ENCODE measurements around the gene TBPL1. TPM values are rescaled to one million over a fixed set of nuclear protein-coding genes. Genes with fewer than 3 reads are reported as not detected.
A peak's percentile ranks its signal among the peaks of the same experiment; 100 is the strongest.

The TBPL1 gene
- total and polyA plus RNA-seq, 2 of the 13 experiments (the other 11 are each of a cell fraction or from before 2014, with no cell fraction given): 25.3 to 39.3 TPM

DNA sequence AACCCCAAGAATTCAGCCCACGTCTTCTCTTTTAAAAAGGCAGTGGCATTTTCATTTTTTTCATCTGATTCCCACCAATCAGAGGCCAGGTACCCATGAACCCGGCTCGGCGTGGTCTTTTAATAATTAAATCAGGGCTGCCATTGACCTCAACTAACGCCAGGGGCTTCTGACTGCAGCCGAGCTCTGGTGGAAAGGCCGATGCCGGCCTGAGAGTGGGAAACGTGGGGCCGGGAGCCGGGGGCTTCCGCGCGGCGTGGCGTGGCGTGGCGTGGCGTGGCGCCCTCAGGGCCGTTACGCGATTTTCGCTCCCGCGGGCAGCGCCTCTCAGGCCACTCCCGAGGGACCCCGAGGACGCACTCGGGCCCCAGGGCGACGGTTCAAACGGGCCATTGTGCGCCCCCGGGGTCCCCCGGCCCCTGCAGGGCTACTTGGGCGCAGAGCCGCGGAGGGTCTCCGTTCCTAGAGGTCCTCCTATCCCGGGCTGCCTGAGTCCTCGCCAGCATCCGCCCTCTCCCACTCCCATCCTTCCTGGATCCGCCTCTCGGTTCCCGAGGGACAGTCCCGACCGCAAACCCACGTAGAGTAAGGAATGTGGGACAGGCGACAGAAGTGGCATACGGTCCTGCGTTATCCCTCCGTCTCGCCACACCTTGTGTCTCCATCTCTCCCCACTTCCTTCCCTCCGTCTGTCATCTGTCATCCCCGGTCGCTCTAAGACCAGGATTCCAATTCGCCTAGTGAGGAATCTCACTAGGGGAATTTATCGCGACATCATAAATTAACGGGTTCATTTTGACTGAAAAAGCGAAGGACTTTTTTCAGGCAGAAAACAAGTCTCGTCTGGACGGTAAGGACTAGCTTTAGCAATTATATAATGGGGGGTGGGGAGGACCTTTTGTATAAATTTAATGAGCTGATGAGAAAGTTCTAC is 876 bp upstream of the TBPL1 start (continued):
- TF ChIP-seq, protein P1, sequence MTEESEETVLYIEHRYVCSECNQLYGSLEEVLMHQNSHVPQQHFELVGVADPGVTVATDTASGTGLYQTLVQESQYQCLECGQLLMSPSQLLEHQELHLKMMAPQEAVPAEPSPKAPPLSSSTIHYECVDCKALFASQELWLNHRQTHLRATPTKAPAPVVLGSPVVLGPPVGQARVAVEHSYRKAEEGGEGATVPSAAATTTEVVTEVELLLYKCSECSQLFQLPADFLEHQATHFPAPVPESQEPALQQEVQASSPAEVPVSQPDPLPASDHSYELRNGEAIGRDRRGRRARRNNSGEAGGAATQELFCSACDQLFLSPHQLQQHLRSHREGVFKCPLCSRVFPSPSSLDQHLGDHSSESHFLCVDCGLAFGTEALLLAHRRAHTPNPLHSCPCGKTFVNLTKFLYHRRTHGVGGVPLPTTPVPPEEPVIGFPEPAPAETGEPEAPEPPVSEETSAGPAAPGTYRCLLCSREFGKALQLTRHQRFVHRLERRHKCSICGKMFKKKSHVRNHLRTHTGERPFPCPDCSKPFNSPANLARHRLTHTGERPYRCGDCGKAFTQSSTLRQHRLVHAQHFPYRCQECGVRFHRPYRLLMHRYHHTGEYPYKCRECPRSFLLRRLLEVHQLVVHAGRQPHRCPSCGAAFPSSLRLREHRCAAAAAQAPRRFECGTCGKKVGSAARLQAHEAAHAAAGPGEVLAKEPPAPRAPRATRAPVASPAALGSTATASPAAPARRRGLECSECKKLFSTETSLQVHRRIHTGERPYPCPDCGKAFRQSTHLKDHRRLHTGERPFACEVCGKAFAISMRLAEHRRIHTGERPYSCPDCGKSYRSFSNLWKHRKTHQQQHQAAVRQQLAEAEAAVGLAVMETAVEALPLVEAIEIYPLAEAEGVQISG (CRISPR knock-in tag; IDR thresholded peaks at IDR 0.05): peak; percentile 93
- no peak for TF ChIP-seq CC2D1A (CRISPR knock-in tag; IDR thresholded peaks at IDR 0.05)
- TF ChIP-seq ZNF264 (CRISPR knock-in tag; IDR thresholded peaks at IDR 0.05): no peak
- no peak for TF ChIP-seq ZNF672 (CRISPR knock-in tag; IDR thresholded peaks at IDR 0.05)
- TF ChIP-seq ZNF292 (CRISPR knock-in tag; IDR thresholded peaks at IDR 0.05; ENCODE audit: borderline replicate concordance, low read depth): 0 out of 2 replicates have a peak, but pooled peaks have one; percentile 37
- TF ChIP-seq NR2F6 (IDR thresholded peaks at IDR 0.05): no peak
- TF ChIP-seq NR2F6 (CRISPR knock-in tag; IDR thresholded peaks at IDR 0.05): 0 out of 2 replicates have a peak, but pooled peaks have one; percentile 11
- no peak for TF ChIP-seq ZNF660 (CRISPR knock-in tag; IDR thresholded peaks at IDR 0.05; ENCODE audit: borderline replicate concordance, low read depth)
- no peak for TF ChIP-seq JUN (CRISPR knock-in tag; IDR thresholded peaks at IDR 0.05)
- TF ChIP-seq ARNT (IDR thresholded peaks at IDR 0.05): no peak
- no peak for TF ChIP-seq ZBTB3 (CRISPR knock-in tag; IDR thresholded peaks at IDR 0.05; ENCODE audit: borderline replicate concordance, low read depth)
- TF ChIP-seq, protein P2, sequence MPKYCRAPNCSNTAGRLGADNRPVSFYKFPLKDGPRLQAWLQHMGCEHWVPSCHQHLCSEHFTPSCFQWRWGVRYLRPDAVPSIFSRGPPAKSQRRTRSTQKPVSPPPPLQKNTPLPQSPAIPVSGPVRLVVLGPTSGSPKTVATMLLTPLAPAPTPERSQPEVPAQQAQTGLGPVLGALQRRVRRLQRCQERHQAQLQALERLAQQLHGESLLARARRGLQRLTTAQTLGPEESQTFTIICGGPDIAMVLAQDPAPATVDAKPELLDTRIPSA (CRISPR knock-in tag; IDR thresholded peaks at IDR 0.05; ENCODE audit: borderline replicate concordance): no peak; the same call in 1 of the 2 replicates
- no peak for TF ChIP-seq ZNF235 (CRISPR knock-in tag; IDR thresholded peaks at IDR 0.05; ENCODE audit: borderline replicate concordance)
- no peak for TF ChIP-seq PAWR (CRISPR knock-in tag; IDR thresholded peaks at IDR 0.05; ENCODE audit: borderline replicate concordance)
- no peak; the same call in 1 of the 2 replicates for TF ChIP-seq ZNF333 (CRISPR knock-in tag; IDR thresholded peaks at IDR 0.05; ENCODE audit: borderline replicate concordance)
- no peak for TF ChIP-seq CBX1 (IDR thresholded peaks at IDR 0.05; ENCODE audit: low read depth)
- TF ChIP-seq, protein P3, sequence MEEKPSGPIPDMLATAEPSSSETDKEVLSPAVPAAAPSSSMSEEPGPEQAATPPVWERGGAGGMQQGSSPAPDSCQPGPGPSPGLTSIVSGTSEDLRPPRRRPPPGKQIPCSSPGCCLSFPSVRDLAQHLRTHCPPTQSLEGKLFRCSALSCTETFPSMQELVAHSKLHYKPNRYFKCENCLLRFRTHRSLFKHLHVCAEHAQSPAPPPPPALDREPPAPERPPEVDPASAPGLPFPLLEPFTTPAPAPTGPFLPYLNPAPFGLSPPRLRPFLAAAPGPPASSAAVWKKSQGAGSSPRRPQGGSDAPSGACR (CRISPR knock-in tag; IDR thresholded peaks at IDR 0.05): no peak
- peak; percentile 64; the same call in 1 of the 2 replicates for TF ChIP-seq ZNF230 (CRISPR knock-in tag; IDR thresholded peaks at IDR 0.05)
- TF ChIP-seq KAT7 (CRISPR knock-in tag; IDR thresholded peaks at IDR 0.05; ENCODE audit: borderline replicate concordance): 0 out of 2 replicates have a peak, but pooled peaks have one; percentile 67
- TF ChIP-seq DNMT3B (CRISPR knock-in tag; conservative IDR thresholded peaks at IDR 0.05): no peak
- no peak for TF ChIP-seq GABPA (IDR thresholded peaks at IDR 0.05; ENCODE audit: low read depth, low read length)
- 0 out of 2 replicates have a peak, but pooled peaks have one; percentile 6 for TF ChIP-seq GABPA (CRISPR knock-in tag; IDR thresholded peaks at IDR 0.05; ENCODE audit: low read depth)
- TF ChIP-seq ZBTB42 (CRISPR knock-in tag; IDR thresholded peaks at IDR 0.05): 0 out of 2 replicates have a peak, but pooled peaks have one; percentile 74
- TF ChIP-seq ERF (CRISPR knock-in tag; IDR thresholded peaks at IDR 0.05): no peak
- no peak; the same call in 1 of the 2 replicates for TF ChIP-seq ZSCAN20 (CRISPR knock-in tag; IDR thresholded peaks at IDR 0.05; ENCODE audit: borderline replicate concordance)
- no peak for TF ChIP-seq ZNF615 (CRISPR knock-in tag; IDR thresholded peaks at IDR 0.05; ENCODE audit: borderline replicate concordance)
- TF ChIP-seq KAT2B (IDR thresholded peaks at IDR 0.05; ENCODE audit: borderline replicate concordance, low read depth, low read length): no peak
- TF ChIP-seq ZNF10 (CRISPR knock-in tag; IDR thresholded peaks at IDR 0.05; ENCODE audit: borderline replicate concordance, low read depth): no peak
